Measurements from ENCODE around the gene MTCH1. TPM values are rescaled to one million over a fixed set of nuclear protein-coding genes. Genes with fewer than 3 reads are reported as not detected.

Gene MTCH1
- total RNA-seq, 1 donor from 2014 or later, result 88.0 TPM

- ATAC-seq, result no peak
These were observed 65.5 kb downstream of the MTCH1 start for GRCh38 chr6:36920546-36920945.

GRCh38 chr6:36920049-36920448, 65.9 kb downstream of the MTCH1 start:
- peak; percentile 62 for ATAC-seq

Other genes with a start within 250 kb of the MTCH1 start
- 1.00 TPM for gene CPNE5, start 146.8 kb downstream of the MTCH1 start, total RNA-seq
- 25.5 TPM for gene PPIL1, start 111.4 kb downstream of the MTCH1 start, total RNA-seq
- 33.6 TPM for gene C6orf89, start 100.2 kb downstream of the MTCH1 start, total RNA-seq
- 0.20 TPM for gene PI16, start 31.5 kb downstream of the MTCH1 start, total RNA-seq
- 9.8 TPM for gene FGD2, start 19.5 kb upstream of the MTCH1 start, total RNA-seq
- 194 TPM for gene PIM1, start 184.0 kb upstream of the MTCH1 start, total RNA-seq

Measured in esophagus mucosa (tissue), 1 donor.